Fibroblast of mammary gland (primary cell): ENCODE measurements around the gene ZNF185.
"Not testable (repeated sequence)": the region's sequence is repeated elsewhere in the genome, so short reads cannot be mapped to it uniquely, and the experiment has no call there.

Experiments
- DNase-seq: peaks from one replicate; pipeline ENCODE4 v3.0.0-alpha.2; 2010; ENCODE audit warnings: low read depth
- H3K4me3 ChIP-seq: 2 replicates; pipeline ENCODE4 v1.5.1; 2011; ENCODE audit warnings: low read depth, mild to moderate bottlenecking, low read length, moderate library complexity; ENCODE audit not compliant: control insufficient read depth
- TF ChIP-seq, protein P1 (sequence below): conservative IDR thresholded peaks from 2 replicates; pipeline ENCODE4 v1.5.1; 2011; ENCODE audit warnings: low read depth, low read length, inconsistent platforms; ENCODE audit not compliant: control insufficient read depth, insufficient read depth

ZNF185 gene

DNA sequence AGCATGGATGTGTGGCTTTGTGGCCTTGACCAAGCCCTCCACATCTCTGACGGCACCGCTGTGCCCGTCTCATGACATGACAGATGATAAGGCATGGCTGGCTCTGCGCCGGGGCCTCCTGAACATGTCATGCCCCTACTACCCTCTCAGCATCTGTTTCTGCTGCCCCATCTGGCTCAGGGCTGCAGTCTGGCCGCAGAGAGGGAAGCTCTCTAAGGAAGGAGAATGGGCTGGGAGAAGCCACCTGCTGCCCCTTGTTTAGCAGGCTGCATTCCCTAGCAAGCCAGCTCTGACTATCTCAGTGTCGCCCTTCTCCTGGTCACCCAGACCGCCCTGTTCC lies 7.2 kb downstream of the ZNF185 start:
- DNase-seq, result no peak

DNA sequence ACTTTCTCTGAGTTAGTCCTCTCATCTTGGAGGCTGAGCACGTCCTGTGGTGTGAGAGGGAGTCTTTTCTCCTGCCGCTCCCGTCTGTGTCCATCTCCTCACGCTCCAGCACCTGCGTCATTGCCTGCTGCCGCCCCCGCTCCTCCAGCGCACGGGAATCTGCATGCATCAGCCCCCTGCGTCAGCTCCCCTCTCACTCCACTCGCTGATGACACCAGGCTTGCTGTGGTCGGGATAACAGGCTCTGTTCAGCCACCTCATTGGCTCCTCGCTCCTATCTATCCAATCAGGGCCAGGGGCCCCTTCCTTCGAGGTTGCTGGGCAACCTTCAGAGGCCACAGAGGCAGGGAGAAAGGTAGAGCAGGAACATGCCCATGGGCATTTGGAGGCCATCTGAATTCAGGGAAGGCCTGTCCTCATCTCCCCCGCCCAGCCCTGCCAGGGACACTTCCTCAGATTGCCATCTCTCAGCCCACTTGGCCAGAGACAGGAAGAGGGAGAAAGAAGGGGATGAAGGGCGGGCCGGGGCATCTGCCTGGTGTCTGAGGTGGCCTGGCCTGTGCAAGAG lies 9.3 kb downstream of the ZNF185 start:
- DNase-seq, result peak; percentile 80
- H3K4me3 ChIP-seq, result no peak overlapping the region
- TF ChIP-seq, protein P1, sequence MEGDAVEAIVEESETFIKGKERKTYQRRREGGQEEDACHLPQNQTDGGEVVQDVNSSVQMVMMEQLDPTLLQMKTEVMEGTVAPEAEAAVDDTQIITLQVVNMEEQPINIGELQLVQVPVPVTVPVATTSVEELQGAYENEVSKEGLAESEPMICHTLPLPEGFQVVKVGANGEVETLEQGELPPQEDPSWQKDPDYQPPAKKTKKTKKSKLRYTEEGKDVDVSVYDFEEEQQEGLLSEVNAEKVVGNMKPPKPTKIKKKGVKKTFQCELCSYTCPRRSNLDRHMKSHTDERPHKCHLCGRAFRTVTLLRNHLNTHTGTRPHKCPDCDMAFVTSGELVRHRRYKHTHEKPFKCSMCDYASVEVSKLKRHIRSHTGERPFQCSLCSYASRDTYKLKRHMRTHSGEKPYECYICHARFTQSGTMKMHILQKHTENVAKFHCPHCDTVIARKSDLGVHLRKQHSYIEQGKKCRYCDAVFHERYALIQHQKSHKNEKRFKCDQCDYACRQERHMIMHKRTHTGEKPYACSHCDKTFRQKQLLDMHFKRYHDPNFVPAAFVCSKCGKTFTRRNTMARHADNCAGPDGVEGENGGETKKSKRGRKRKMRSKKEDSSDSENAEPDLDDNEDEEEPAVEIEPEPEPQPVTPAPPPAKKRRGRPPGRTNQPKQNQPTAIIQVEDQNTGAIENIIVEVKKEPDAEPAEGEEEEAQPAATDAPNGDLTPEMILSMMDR, result no peak

More for the DNA sequence above, 7.2 kb downstream of the ZNF185 start:
- TF ChIP-seq, protein P1, result no peak
- H3K4me3 ChIP-seq, result no peak overlapping the region

DNA sequence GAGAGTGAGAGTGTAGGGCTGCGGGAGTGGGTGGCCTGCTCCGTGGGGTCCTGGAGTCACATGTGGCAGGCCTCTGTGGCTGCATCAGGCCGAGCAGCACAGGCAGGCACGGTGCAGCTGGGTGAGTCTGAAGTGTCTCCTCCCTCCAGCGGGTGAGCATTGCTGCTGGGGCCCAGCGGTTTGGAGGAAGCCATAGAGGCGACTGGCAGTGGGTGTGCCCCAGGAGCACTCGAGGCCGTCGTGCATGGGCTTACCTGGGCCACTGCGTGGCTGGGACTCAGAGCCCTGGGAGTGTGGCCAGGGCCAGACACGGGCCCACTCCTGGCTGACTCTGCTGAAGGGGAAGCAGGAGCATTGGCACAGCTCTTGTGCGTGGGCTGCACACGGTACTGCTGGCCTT lies 10.6 kb downstream of the ZNF185 start:
- no peak overlapping the region for H3K4me3 ChIP-seq
- DNase-seq, result no peak
- TF ChIP-seq, protein P1, result no peak

DNA sequence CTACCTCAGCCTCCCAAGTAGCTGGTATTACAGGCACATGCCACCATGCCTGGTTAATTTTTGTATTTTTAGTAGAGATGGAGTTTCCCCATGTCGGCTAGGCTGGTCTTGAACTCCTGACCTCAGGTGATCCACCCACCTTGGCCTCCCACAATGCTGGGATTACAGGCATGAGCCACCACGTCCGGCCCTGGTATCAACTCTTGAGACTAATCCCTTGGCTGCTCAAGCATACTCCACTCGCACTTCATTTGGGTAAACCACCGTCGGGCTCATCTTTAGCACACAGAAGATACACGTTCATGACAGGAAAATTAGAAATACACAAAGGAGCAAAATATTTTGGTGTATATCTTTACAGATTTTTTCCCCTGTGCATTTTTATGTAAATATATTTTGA lies 12.2 kb downstream of the ZNF185 start:
- not testable (repeated sequence) for H3K4me3 ChIP-seq, DNase-seq

- TF ChIP-seq, protein P1, result no peak
- DNase-seq, result no peak
- no peak overlapping the region for H3K4me3 ChIP-seq
Measured at GRCh38 chrX:152912106-152912505, 14.2 kb downstream of the ZNF185 start.

DNA sequence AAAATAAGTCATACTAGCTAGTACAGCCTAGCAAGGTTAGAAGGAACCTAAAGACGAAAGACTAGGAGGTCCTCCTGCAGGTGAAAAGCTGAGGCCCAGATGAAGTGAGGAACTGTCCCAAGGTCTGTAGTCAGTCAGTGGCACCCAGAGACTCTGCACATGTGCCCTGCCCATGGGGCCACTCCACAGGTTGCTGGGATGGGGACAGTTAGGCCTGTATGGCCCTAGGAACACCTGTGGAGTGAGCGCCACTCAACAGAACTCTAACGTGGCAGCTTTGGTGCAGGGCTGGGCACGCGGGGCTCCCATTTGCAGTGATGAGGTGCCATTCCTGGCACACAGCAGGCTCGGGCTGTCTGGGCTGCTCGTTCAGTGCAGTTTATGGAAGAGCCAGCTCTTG lies 14.8 kb downstream of the ZNF185 start:
- DNase-seq, result no peak
- TF ChIP-seq, protein P1, result no peak
- H3K4me3 ChIP-seq, result no peak overlapping the region

GRCh38 chrX:152913346-152913745 lies 15.5 kb downstream of the ZNF185 start:
- H3K4me3 ChIP-seq, result no peak overlapping the region
- TF ChIP-seq, protein P1, result no peak
- no peak for DNase-seq
